SU-DHL-6 (cell line): ENCODE results near the gene COL17A1.
A peak's percentile ranks its signal among the peaks of the same experiment; 100 is the strongest.

ENCODE experiments used
- H2AFZ ChIP-seq: fragments of 200-600 bp; sonication (generic); 2 replicates; pipeline ENCODE4 v1.6.1; 2014; ENCODE audit warnings: low read depth, mild to moderate bottlenecking, moderate library complexity, mixed read lengths, antibody characterized with exemption, low read length; ENCODE audit not compliant: severe bottlenecking
- H3F3A ChIP-seq: fragments of 200-600 bp; shearing (Covaris generic); 2 replicates; pipeline ENCODE4 v1.6.0; 2016; ENCODE audit warnings: antibody characterized with exemption, mild to moderate bottlenecking; ENCODE audit not compliant: insufficient read depth
- H3K27ac ChIP-seq: fragments of 200-600 bp; sonication (generic); 2 replicates; pipeline ENCODE4 v1.5.1; 2016; ENCODE audit warnings: low read depth, mild to moderate bottlenecking, low read length, moderate library complexity, mixed read lengths
- H3K27me3 ChIP-seq: fragments of 200-600 bp; sonication (generic), shearing (Covaris generic); 2 replicates; pipeline ENCODE4 v1.6.0; 2014; ENCODE audit warnings: mild to moderate bottlenecking, low read length
- H3K36me3 ChIP-seq: fragments of 200-600 bp; sonication (generic); 2 replicates; pipeline ENCODE4 v1.6.1; 2014; ENCODE audit warnings: mild to moderate bottlenecking, low read length, mixed read lengths
- H3K4me2 ChIP-seq: fragments of 300-600, 200-600 bp; shearing (Covaris generic), sonication (generic); 2 replicates; pipeline ENCODE4 v1.6.0; 2014; ENCODE audit warnings: low read length, low read depth, mild to moderate bottlenecking; ENCODE audit not compliant: poor library complexity, severe bottlenecking
- H3K4me3 ChIP-seq: fragments of 200-600 bp; sonication (generic); 2 replicates; pipeline ENCODE4 v1.5.1; 2014; ENCODE audit warnings: antibody characterized with exemption, low read length, mild to moderate bottlenecking, mixed read lengths; ENCODE audit not compliant: insufficient read depth, poor library complexity, severe bottlenecking
- H3K79me2 ChIP-seq: fragments of 200-600 bp; sonication (generic); 2 replicates; pipeline ENCODE4 v1.6.1; 2014; ENCODE audit warnings: mild to moderate bottlenecking, low read length, moderate library complexity; ENCODE audit not compliant: insufficient read depth
- H3K9ac ChIP-seq: fragments of 200-600 bp; sonication (generic); 2 replicates; pipeline ENCODE4 v1.7.0; 2014; ENCODE audit warnings: mild to moderate bottlenecking, low read length
- H3K9me2 ChIP-seq: fragments of 200-600 bp; sonication (generic); replicated peaks from 2 replicates; pipeline ENCODE4 v1.6.1; 2014; ENCODE audit warnings: low read length; ENCODE audit not compliant: insufficient read depth
- H3K9me3 ChIP-seq: fragments of 200-600 bp; sonication (generic); 2 replicates; pipeline ENCODE4 v1.6.1; 2014; ENCODE audit warnings: low read length, mixed read lengths; ENCODE audit not compliant: insufficient read depth
- H4K20me1 ChIP-seq: fragments of 200-600 bp; sonication (generic); 2 replicates; pipeline ENCODE4 v1.6.1; 2014; ENCODE audit warnings: low read depth, mild to moderate bottlenecking, antibody characterized with exemption, low read length, moderate library complexity, mixed read lengths
- EZH2phosphoT487 ChIP-seq: fragments of 200-600 bp; sonication (generic), shearing (Covaris generic); conservative IDR thresholded peaks from 2 replicates; pipeline ENCODE4 v1.6.1; 2018; ENCODE audit warnings: mild to moderate bottlenecking, antibody characterized with exemption, low read length, moderate library complexity, mixed read lengths
- TF ChIP-seq, protein P1 (sequence below): fragments of 200-600 bp; sonication (generic); IDR thresholded peaks from one replicate; pipeline ENCODE4 v1.5.1; 2017; ENCODE audit warnings: antibody characterized with exemption, mild to moderate bottlenecking, low read length, moderate library complexity; ENCODE audit not compliant: insufficient read depth, poor library complexity, severe bottlenecking

COL17A1 gene

DNA sequence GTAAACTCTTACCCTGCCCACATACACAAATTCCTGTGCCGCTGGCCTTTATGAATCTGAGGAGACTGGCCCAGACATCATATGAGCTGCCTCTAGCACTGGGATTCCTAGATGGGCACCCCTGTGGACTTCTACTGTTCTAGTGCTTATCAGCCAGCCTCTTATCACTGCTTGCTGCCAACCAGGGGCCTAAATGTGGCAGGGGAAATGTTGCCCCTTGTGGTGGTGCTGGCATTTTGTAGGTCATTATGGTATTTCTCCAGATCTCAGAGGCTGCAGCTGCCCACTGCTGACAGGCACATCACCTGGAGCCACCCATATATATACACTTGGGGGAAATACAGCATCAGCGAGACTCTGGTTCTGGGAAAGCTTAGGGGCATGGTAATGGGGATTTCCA is 41.7 kb upstream of the COL17A1 start:
- Histone ChIP-seq H3K27me3 (no peaks in the 10 kb centered on the region), H3F3A (no peaks in the 10 kb centered on the region; the same call in 1 of the 2 replicates), H4K20me1 (no peaks in the 10 kb centered on the region), H2AFZ (no peak overlapping the region), H3K27ac (no peak overlapping the region), H3K36me3 (no peaks in the 10 kb centered on the region), H3K9ac (no peak overlapping the region), H3K9me2 (no peaks in the 10 kb centered on the region), H3K9me3 (no peaks in the 10 kb centered on the region), H3K4me2 (no peak overlapping the region), H3K4me3 (no peak overlapping the region), H3K79me2 (no peaks in the 10 kb centered on the region; the same call in none of the 2 replicates)
- no peak for TF ChIP-seq EZH2phosphoT487
- TF ChIP-seq, protein P1, sequence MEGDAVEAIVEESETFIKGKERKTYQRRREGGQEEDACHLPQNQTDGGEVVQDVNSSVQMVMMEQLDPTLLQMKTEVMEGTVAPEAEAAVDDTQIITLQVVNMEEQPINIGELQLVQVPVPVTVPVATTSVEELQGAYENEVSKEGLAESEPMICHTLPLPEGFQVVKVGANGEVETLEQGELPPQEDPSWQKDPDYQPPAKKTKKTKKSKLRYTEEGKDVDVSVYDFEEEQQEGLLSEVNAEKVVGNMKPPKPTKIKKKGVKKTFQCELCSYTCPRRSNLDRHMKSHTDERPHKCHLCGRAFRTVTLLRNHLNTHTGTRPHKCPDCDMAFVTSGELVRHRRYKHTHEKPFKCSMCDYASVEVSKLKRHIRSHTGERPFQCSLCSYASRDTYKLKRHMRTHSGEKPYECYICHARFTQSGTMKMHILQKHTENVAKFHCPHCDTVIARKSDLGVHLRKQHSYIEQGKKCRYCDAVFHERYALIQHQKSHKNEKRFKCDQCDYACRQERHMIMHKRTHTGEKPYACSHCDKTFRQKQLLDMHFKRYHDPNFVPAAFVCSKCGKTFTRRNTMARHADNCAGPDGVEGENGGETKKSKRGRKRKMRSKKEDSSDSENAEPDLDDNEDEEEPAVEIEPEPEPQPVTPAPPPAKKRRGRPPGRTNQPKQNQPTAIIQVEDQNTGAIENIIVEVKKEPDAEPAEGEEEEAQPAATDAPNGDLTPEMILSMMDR: peak; percentile 34

DNA sequence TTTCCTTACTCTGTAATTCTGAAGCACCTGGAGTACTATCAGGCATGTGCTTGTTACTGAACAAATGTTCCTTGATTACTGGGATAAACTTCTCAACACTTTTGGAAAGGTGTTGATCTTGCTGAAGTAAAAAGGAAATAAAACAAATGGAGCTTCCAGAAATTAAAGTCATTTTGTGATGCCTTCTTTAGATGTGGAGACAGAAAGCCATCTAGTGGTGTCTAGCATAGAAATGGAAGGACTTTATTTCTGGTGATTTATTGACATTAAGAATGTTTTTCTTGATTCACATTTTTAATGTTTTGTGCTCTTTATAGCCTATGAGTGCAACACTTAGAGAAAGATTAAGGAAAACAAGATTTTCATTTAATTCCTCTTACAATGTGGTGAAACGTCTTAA is 37.7 kb upstream of the COL17A1 start:
- Histone ChIP-seq H3F3A (peaks cover 10% of the 10 kb centered on the region; the same call in 1 of the 2 replicates), H3K4me3 (peak overlapping the region; percentile 84), H3K9me2 (no peaks in the 10 kb centered on the region), H3K4me2 (peak overlapping the region; percentile 79), H3K9me3 (no peaks in the 10 kb centered on the region), H3K9ac (peak overlapping the region; percentile 85), H4K20me1 (no peaks in the 10 kb centered on the region), H3K27me3 (no peaks in the 10 kb centered on the region), H3K36me3 (no peaks in the 10 kb centered on the region), H2AFZ (no peak overlapping the region), H3K79me2 (no peaks in the 10 kb centered on the region; the same call in none of the 2 replicates), H3K27ac (peak overlapping the region; percentile 71; the same call in 1 of the 2 replicates)
- TF ChIP-seq EZH2phosphoT487: no peak
- TF ChIP-seq, protein P1: peak; percentile 32

DNA sequence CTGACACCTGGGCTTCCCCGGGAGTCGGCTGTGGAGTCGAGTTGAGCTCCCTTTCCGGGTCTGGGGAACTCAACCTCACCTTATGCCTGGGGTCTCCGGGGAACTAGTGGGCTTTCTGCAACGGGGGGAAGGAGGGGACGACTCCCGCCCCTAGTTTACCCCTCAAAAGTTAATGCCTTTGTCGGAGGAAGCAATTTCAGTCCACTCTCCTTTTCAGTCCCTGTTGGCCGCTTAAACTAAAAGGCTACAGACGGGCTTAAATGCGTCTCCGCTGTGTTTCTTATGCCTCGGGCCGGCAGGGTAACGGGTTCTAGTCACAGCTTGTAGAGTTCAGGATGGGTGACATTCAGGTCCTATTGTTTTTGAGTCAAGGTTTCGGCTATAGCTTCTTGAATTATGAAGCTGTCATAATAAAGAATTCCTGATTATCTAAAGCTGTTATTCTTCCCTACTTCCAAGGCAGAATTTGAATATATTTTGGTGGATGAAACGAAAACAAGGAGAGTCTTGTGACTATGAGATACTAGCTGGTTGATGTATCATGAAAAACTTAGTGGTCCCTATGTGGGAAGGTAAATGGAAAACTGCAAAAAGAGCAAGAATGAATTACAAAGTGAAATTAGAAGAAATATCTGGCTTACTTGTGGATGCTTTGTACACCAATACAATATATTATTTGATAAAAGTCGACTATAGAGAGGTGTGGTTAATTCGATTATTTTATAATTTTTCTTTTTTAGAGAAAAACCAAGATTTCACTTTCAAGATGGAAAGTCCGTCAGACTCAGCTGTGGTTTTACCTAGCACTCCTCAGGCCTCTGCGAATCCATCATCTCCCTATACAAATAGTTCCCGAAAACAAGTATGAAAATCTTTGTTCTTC is 36.8 kb upstream of the COL17A1 start:
- Histone ChIP-seq H3K27me3 (no peaks in the 10 kb centered on the region), H3K79me2 (no peaks in the 10 kb centered on the region; the same call in none of the 2 replicates), H4K20me1 (no peaks in the 10 kb centered on the region), H3K27ac (peak overlapping the region; percentile 71), H3K4me2 (peak overlapping the region; percentile 79), H2AFZ (peak overlapping the region; percentile 66), H3K9ac (peak overlapping the region; percentile 85), H3K9me2 (no peaks in the 10 kb centered on the region), H3K4me3 (peak overlapping the region; percentile 84), H3K36me3 (no peaks in the 10 kb centered on the region), H3F3A (peaks cover 10% of the 10 kb centered on the region; the same call in 1 of the 2 replicates), H3K9me3 (no peaks in the 10 kb centered on the region)
- TF ChIP-seq EZH2phosphoT487: no peak
- TF ChIP-seq, protein P1: no peak
